ENCODE data around the gene NDUFB1.

Gene NDUFB1

DNA sequence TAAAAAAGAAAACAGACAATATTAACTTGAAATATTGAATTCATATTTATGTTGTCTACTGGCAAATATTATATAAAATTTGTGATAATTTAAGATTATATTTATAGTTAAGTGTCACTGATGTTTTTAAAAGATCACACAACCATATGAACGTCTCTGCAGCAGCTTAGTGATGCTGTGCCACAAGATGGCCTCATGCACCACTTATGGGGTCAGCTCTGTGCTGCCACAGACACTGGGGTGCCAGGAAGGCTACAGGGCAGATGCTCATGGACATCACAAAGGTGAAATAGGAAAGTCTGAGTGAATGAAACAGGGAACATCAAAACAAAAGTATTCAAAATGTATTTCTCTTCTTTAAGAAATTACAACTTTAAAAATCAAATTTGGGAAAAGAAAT, 28.2 kb downstream of the NDUFB1 start:
- H3K36me3 ChIP-seq, result peaks cover 64% of the 10 kb centered on the region

DNA sequence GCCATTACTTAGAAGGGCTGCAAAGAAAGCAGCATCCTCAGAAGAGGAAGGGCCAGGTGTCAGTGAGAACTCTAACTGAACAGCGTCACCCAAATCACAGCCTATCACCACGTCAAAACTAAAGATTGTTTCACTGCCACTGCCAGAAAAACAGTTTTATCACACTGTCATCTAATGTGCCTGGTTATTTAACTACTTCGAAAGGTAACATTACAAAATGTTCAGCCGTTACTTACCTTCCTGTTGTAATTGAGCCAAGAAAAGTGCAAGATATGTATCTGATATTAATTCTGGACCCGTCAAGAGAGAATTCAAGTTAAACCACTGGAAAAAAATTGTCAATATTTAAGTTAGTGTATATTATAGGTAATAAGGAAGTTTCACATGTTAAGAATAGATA, 33.0 kb downstream of the NDUFB1 start:
- Histone ChIP-seq H3K4me3 (ENCODE audit: low read depth in 1 of 2, low read length in 1 of 2) (no peak overlapping the region), H3K27ac (no peak overlapping the region), H3K4me1 (ENCODE audit: control insufficient read depth in 1 of 2, insufficient read depth in 1 of 2, low read depth in 1 of 2, low read length in 1 of 2) (no peaks in the 10 kb centered on the region), H3K36me3 (peaks cover 80% of the 10 kb centered on the region), H3K9me3 (no peaks in the 10 kb centered on the region), H3K27me3 (no peaks in the 10 kb centered on the region)
- TF ChIP-seq, protein P1, sequence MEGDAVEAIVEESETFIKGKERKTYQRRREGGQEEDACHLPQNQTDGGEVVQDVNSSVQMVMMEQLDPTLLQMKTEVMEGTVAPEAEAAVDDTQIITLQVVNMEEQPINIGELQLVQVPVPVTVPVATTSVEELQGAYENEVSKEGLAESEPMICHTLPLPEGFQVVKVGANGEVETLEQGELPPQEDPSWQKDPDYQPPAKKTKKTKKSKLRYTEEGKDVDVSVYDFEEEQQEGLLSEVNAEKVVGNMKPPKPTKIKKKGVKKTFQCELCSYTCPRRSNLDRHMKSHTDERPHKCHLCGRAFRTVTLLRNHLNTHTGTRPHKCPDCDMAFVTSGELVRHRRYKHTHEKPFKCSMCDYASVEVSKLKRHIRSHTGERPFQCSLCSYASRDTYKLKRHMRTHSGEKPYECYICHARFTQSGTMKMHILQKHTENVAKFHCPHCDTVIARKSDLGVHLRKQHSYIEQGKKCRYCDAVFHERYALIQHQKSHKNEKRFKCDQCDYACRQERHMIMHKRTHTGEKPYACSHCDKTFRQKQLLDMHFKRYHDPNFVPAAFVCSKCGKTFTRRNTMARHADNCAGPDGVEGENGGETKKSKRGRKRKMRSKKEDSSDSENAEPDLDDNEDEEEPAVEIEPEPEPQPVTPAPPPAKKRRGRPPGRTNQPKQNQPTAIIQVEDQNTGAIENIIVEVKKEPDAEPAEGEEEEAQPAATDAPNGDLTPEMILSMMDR (IDR thresholded peaks at IDR 0.05), result no peak

More for the DNA sequence above, 28.2 kb downstream of the NDUFB1 start:
- Histone ChIP-seq H3K4me1 (ENCODE audit: control insufficient read depth in 1 of 2, insufficient read depth in 1 of 2, low read depth in 1 of 2, low read length in 1 of 2) (no peaks in the 10 kb centered on the region), H3K27ac (no peak overlapping the region), H3K9me3 (no peaks in the 10 kb centered on the region), H3K4me3 (ENCODE audit: low read depth in 1 of 2, low read length in 1 of 2) (no peak overlapping the region), H3K27me3 (no peaks in the 10 kb centered on the region)
- TF ChIP-seq, protein P1 (IDR thresholded peaks at IDR 0.05), result no peak

DNA sequence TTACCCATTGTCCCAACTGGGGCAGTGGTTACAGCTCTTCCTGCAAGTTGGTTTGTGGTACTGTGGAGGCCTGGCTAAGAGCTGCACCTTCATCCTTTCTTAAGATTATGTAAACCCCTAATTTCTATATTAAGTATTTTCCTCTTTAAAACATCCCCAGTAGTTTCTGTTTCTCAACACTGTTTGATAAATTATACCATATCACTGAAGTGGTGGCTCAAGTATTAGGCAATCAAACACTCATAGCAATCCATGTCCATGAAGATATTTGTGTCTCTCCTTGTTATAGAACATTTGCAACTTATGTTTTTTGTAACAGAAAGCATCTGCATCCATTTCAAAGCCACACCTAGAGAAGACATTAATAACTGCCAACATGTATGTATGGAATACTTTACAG, 47.0 kb downstream of the NDUFB1 start:
- Histone ChIP-seq H3K36me3 (peaks cover 73% of the 10 kb centered on the region), H3K4me3 (ENCODE audit: low read depth in 1 of 2, low read length in 1 of 2) (no peak overlapping the region), H3K4me1 (ENCODE audit: control insufficient read depth in 1 of 2, insufficient read depth in 1 of 2, low read depth in 1 of 2, low read length in 1 of 2) (peaks cover 0 to 6% of the 10 kb centered on the region in 2 experiments), H3K27me3 (no peaks in the 10 kb centered on the region), H3K27ac (no peak overlapping the region), H3K9me3 (no peaks in the 10 kb centered on the region)
- TF ChIP-seq, protein P1 (IDR thresholded peaks at IDR 0.05), result no peak

Data from neutrophil (primary cell).